GM23248 (cell line): ENCODE data around the gene TPRX2. TPM values are rescaled to one million over a fixed set of nuclear protein-coding genes. Genes with fewer than 3 reads are reported as not detected.

Experiments
- DNase-seq: peaks from one replicate; pipeline ENCODE4 v3.0.0-alpha.2; 2015
- H2AFZ ChIP-seq: fragments of 200-600 bp; sonication (generic); 2 replicates; pipeline ENCODE4 v1.6.1; 2016; ENCODE audit warnings: antibody characterized with exemption
- H3F3A ChIP-seq: fragments of 200-600 bp; sonication (generic); 2 replicates; pipeline ENCODE4 v1.6.1; 2016; ENCODE audit warnings: mild to moderate bottlenecking, antibody characterized with exemption, mixed run types; ENCODE audit not compliant: insufficient read depth
- H3K27ac ChIP-seq: fragments of 200-600 bp; sonication (generic); 2 replicates; pipeline ENCODE4 v1.5.1; 2016; ENCODE audit warnings: mild to moderate bottlenecking
- H3K27me3 ChIP-seq: fragments of 200-600 bp; sonication (generic); replicated peaks from 2 replicates; pipeline ENCODE4 v1.6.1; 2016; ENCODE audit warnings: mild to moderate bottlenecking; ENCODE audit not compliant: insufficient read depth
- H3K36me3 ChIP-seq: fragments of 200-600 bp; sonication (generic); 2 replicates; pipeline ENCODE4 v1.6.1; 2016; ENCODE audit warnings: low read depth, mild to moderate bottlenecking
- H3K4me1 ChIP-seq: fragments of 200-600 bp; sonication (generic); 2 replicates; pipeline ENCODE4 v1.6.1; 2016; ENCODE audit warnings: mild to moderate bottlenecking; ENCODE audit not compliant: insufficient read depth
- H3K4me2 ChIP-seq: fragments of 200-600 bp; sonication (generic); one replicate; pipeline ENCODE4 v1.6.1; 2016; ENCODE audit warnings: mild to moderate bottlenecking; ENCODE audit not compliant: unreplicated experiment
- H3K4me3 ChIP-seq: fragments of 200-600 bp; sonication (generic); 2 replicates; pipeline ENCODE4 v1.5.1; 2016; ENCODE audit warnings: mild to moderate bottlenecking
- H3K79me2 ChIP-seq: fragments of 200-600 bp; sonication (generic); 2 replicates; pipeline ENCODE4 v1.6.1; 2016; ENCODE audit warnings: mild to moderate bottlenecking; ENCODE audit not compliant: insufficient read depth
- H3K9ac ChIP-seq: fragments of 200-600 bp; sonication (generic); 2 replicates; pipeline ENCODE4 v1.6.1; 2016; ENCODE audit warnings: mild to moderate bottlenecking
- H3K9me2 ChIP-seq: fragments of 200-600 bp; sonication (generic); 2 replicates; pipeline ENCODE4 v1.6.1; 2016; ENCODE audit warnings: mixed run types, mild to moderate bottlenecking, moderate library complexity; ENCODE audit not compliant: insufficient read depth
- H3K9me3 ChIP-seq: fragments of 200-600 bp; sonication (generic); one replicate; pipeline ENCODE4 v1.6.1; 2017; ENCODE audit warnings: low read depth
- H4K20me1 ChIP-seq: fragments of 200-600 bp; sonication (generic); 2 replicates; pipeline ENCODE4 v1.6.0; 2016; ENCODE audit not compliant: insufficient read depth
- EZH2 ChIP-seq: fragments of 200-600 bp; sonication (generic); IDR thresholded peaks from 2 replicates; pipeline ENCODE4 v1.6.1; 2018; ENCODE audit warnings: antibody characterized with exemption, mild to moderate bottlenecking; ENCODE audit not compliant: insufficient read depth, poor library complexity, severe bottlenecking
- EZH2phosphoT487 ChIP-seq: fragments of 200-600 bp; sonication (generic); IDR thresholded peaks from 2 replicates; pipeline ENCODE4 v1.6.1; 2018; ENCODE audit warnings: antibody characterized with exemption, moderate library complexity, mild to moderate bottlenecking, low read depth; ENCODE audit not compliant: insufficient read depth
- WGBS, 2 experiments: methylation state at CpG; one replicate each; pipeline ENCODE4 v1.1.6; 2015 to 2017; ENCODE audit warnings: low lambda C conversion rate in 2 of 2, low coverage in 1 of 2; ENCODE audit errors: missing lambda C conversion rate in 2 of 2; 5-methylcytosine and 5-hydroxymethylcytosine counted together
- in situ Hi-C: fragments of 300-500 bp; cut with MboI; formaldehyde crosslinking; loops from 2 replicates; pipeline ENCODE4 v1.15.0; 2020
- polyA plus RNA-seq: library from polyadenylated mRNA; unstranded; fragments of >200 nt; fragmentation: Nextera tagmentation; extraction: Ambion mirVana; gene quantifications from 2 replicates; pipeline ENCODE4 v1.2.1, GENCODE V29; 2016
- total RNA-seq: library from RNA; depleted of rRNA; stranded (reverse); fragments of >200 nt; shearing (Covaris generic); gene quantifications from 2 replicates; pipeline ENCODE4 v1.2.3, GENCODE V29; 2014

The TPRX2 gene
- total and polyA plus RNA-seq, 2 experiments from 2014 or later = not detected

GRCh38 chr19:47895165-47895782, 36.2 kb downstream of the TPRX2 start:
- Histone ChIP-seq H3K36me3 (no peaks in the 10 kb centered on the region), H3K27ac (no peak overlapping the region), H3F3A (no peaks in the 10 kb centered on the region), H2AFZ (no peak overlapping the region), H3K79me2 (no peaks in the 10 kb centered on the region), H3K9me2 (no peaks in the 10 kb centered on the region), H3K4me2 (no peak overlapping the region), H3K9ac (no peak overlapping the region), H4K20me1 (no peaks in the 10 kb centered on the region), H3K4me3 (no peak overlapping the region), H3K9me3 (no peaks in the 10 kb centered on the region), H3K27me3 (no peaks in the 10 kb centered on the region), H3K4me1 (no peaks in the 10 kb centered on the region)
- TF ChIP-seq EZH2 (no peak), EZH2phosphoT487 (no peak)
- in situ Hi-C loops = loop anchor here (25.0 kb wide), 1 partner anchor 92 kb away; the partner anchor contains the start of genes BSPH1 and ELSPBP1
- WGBS, 2 experiments = 51 to 68% methylated on average over 5 of the region's 5 CpGs
- DNase-seq = no peak

DNA sequence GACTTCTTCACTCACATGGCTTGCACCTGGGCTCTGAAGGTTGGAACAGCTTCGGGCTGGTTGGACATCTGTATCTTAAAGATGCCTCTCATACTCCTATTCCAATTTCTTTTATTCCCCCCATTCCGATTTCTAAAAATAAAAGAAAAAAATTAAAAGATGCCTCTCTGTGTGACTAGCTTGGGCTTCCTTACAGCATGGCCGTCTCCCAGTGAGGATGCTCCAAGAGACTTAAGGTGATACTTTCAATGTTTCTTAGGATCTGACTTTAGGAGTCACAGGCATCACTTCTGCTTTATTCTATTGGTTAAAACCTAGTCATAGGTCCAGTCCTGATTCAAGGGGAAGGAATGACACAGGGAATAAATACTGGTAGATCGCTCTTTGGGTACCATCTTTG, 37.0 kb downstream of the TPRX2 start:
- Histone ChIP-seq H3K27ac (no peak overlapping the region), H3K9me2 (no peaks in the 10 kb centered on the region), H3K27me3 (no peaks in the 10 kb centered on the region), H3K4me3 (no peak overlapping the region), H3F3A (no peaks in the 10 kb centered on the region), H3K79me2 (no peaks in the 10 kb centered on the region), H2AFZ (no peak overlapping the region), H3K4me2 (no peak overlapping the region), H3K36me3 (no peaks in the 10 kb centered on the region), H3K9me3 (no peaks in the 10 kb centered on the region), H3K9ac (no peak overlapping the region), H4K20me1 (no peaks in the 10 kb centered on the region), H3K4me1 (no peaks in the 10 kb centered on the region)
- in situ Hi-C loops = loop anchor here (25.0 kb wide), 1 partner anchor 91 kb away; the partner anchor contains the start of genes BSPH1 and ELSPBP1
- no peak for DNase-seq
- 53 to 60% methylated on average over 4 of the region's 4 CpGs for WGBS, 2 experiments
- no peak for TF ChIP-seq EZH2
- no peak for TF ChIP-seq EZH2phosphoT487

DNA sequence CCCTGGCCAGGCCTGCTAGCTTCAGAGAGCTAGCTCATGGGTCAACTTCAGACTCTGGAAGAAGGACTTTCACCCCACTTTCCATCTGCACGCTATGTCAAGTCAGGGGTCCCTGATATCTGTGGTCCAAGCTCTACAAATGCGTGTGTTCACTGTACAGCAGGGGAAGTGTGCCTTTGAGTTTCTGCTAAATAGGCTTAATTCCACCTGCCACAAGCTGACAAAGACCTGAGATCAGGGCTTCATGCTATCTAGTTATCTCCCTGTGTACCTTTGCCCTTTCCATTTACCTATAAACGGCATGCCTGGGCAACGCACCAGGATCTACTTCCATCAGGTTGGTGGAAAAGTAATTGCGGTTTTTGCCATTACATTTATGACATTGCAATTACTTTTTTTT, 37.7 kb downstream of the TPRX2 start:
- Histone ChIP-seq H3K27ac (no peak overlapping the region), H3K4me2 (no peak overlapping the region), H3K9me3 (no peaks in the 10 kb centered on the region), H3K9ac (no peak overlapping the region), H3K36me3 (no peaks in the 10 kb centered on the region), H3K4me1 (no peaks in the 10 kb centered on the region), H4K20me1 (no peaks in the 10 kb centered on the region), H3K27me3 (no peaks in the 10 kb centered on the region), H2AFZ (no peak overlapping the region), H3K4me3 (no peak overlapping the region), H3K79me2 (no peaks in the 10 kb centered on the region), H3K9me2 (no peaks in the 10 kb centered on the region), H3F3A (no peaks in the 10 kb centered on the region)
- in situ Hi-C loops = loop anchor here (25.0 kb wide), 1 partner anchor 91 kb away; the partner anchor contains the start of genes BSPH1 and ELSPBP1
- TF ChIP-seq EZH2phosphoT487 (no peak), EZH2 (no peak)
- WGBS, 2 experiments = 61 to 67% methylated on average over 5 of the region's 5 CpGs
- no peak for DNase-seq

GRCh38 chr19:47897861-47898260, 38.8 kb downstream of the TPRX2 start:
- no peaks in the 10 kb centered on the region for H4K20me1 ChIP-seq
- TF ChIP-seq EZH2 (no peak), EZH2phosphoT487 (no peak)
- in situ Hi-C loops = loop anchor here (25.0 kb wide), 1 partner anchor 89 kb away; the partner anchor contains the start of genes BSPH1 and ELSPBP1
- H3K4me2 ChIP-seq = no peak overlapping the region
- no peaks in the 10 kb centered on the region for H3K9me2 ChIP-seq
- H3K27ac ChIP-seq = no peak overlapping the region
- DNase-seq = no peak
- no peaks in the 10 kb centered on the region for H3K9me3 ChIP-seq
- H3K27me3 ChIP-seq = no peaks in the 10 kb centered on the region
- H3K79me2 ChIP-seq = no peaks in the 10 kb centered on the region
- no peaks in the 10 kb centered on the region for H3F3A ChIP-seq
- no peaks in the 10 kb centered on the region for H3K4me1 ChIP-seq
- H3K36me3 ChIP-seq = no peaks in the 10 kb centered on the region
- no peak overlapping the region for H3K9ac ChIP-seq
- WGBS, 2 experiments = 17 to 18% methylated on average over 9 of the region's 9 CpGs
- no peak overlapping the region for H3K4me3 ChIP-seq
- H2AFZ ChIP-seq = no peak overlapping the region
